ENCODE results near the gene ERO1B. TPM values are rescaled to one million over a fixed set of nuclear protein-coding genes. Genes with fewer than 3 reads are reported as not detected.

The ERO1B gene
- total RNA-seq, 6 donors from 2014 or later, result 4.1 to 14.5 (median 6.8) TPM

GRCh38 chr1:236209185-236209584 is 72.6 kb downstream of the ERO1B start:
- WGBS, 2 donors, result 60 to 65% methylated on average over 2 of the region's 2 CpGs
- H3K4me1 ChIP-seq, result no peaks in the 10 kb centered on the region
- TF ChIP-seq EP300 (IDR thresholded peaks at IDR 0.05) (no peak), POLR2A (IDR thresholded peaks at IDR 0.05) (no peak), POLR2AphosphoS5 (IDR thresholded peaks at IDR 0.05) (no peak)
- TF ChIP-seq, protein P1, sequence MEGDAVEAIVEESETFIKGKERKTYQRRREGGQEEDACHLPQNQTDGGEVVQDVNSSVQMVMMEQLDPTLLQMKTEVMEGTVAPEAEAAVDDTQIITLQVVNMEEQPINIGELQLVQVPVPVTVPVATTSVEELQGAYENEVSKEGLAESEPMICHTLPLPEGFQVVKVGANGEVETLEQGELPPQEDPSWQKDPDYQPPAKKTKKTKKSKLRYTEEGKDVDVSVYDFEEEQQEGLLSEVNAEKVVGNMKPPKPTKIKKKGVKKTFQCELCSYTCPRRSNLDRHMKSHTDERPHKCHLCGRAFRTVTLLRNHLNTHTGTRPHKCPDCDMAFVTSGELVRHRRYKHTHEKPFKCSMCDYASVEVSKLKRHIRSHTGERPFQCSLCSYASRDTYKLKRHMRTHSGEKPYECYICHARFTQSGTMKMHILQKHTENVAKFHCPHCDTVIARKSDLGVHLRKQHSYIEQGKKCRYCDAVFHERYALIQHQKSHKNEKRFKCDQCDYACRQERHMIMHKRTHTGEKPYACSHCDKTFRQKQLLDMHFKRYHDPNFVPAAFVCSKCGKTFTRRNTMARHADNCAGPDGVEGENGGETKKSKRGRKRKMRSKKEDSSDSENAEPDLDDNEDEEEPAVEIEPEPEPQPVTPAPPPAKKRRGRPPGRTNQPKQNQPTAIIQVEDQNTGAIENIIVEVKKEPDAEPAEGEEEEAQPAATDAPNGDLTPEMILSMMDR (IDR thresholded peaks at IDR 0.05), result no peak
- H3K27ac ChIP-seq, result no peak overlapping the region
- no peak for ATAC-seq (ENCODE audit: low FRiP score in 2 of 2)
- H3K36me3 ChIP-seq, result peaks cover 0 to 7% (median 1%) of the 10 kb centered on the region in 4 donors
- DNase-seq, result no peak
- H3K9me3 ChIP-seq, result no peaks in the 10 kb centered on the region
- H3K4me3 ChIP-seq, result no peak overlapping the region
- H3K27me3 ChIP-seq, result no peaks in the 10 kb centered on the region

GRCh38 chr1:236207569-236207968 is 74.2 kb downstream of the ERO1B start:
- 95 to 97% methylated on average over 4 of the region's 4 CpGs for WGBS, 2 donors
- Histone ChIP-seq H3K4me3 (no peak overlapping the region), H3K36me3 (peaks cover 0 to 7% (median 1%) of the 10 kb centered on the region in 4 donors), H3K27ac (no peak overlapping the region), H3K9me3 (no peaks in the 10 kb centered on the region), H3K27me3 (no peaks in the 10 kb centered on the region), H3K4me1 (no peaks in the 10 kb centered on the region)
- ATAC-seq (ENCODE audit: low FRiP score in 2 of 2) (no peak), DNase-seq (no peak)
- TF ChIP-seq, protein P1 (IDR thresholded peaks at IDR 0.05), result no peak
- TF ChIP-seq EP300 (IDR thresholded peaks at IDR 0.05) (no peak), POLR2A (IDR thresholded peaks at IDR 0.05) (no peak), POLR2AphosphoS5 (IDR thresholded peaks at IDR 0.05) (no peak)

DNA sequence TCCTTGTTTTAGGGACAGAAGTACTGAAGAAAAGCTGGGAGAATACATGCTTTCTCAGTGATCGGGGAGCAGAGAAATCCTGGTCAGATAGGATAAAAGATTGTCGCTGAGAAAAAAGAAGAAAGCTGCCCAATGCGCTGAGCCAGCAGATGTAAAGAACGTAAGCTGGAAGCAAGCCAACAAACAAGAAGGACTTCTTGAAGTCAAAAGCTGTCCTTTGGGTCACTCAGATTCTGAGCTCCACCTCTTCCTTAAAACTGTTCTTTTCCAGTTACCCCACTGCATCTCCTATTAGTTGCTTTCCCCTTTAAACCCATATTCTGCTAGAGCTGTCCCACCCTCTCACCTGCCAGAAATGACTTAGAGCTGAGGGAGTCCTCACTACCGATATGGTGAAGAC is 74.6 kb downstream of the ERO1B start:
- TF ChIP-seq EP300 (IDR thresholded peaks at IDR 0.05) (no peak), POLR2AphosphoS5 (IDR thresholded peaks at IDR 0.05) (no peak), POLR2A (IDR thresholded peaks at IDR 0.05) (no peak)
- TF ChIP-seq, protein P1 (IDR thresholded peaks at IDR 0.05), result no peak
- no peaks in the 10 kb centered on the region for H3K4me1 ChIP-seq
- peak in 1 of 2 donors; percentile 63 for ATAC-seq (ENCODE audit: low FRiP score in 2 of 2)
- no peaks in the 10 kb centered on the region for H3K27me3 ChIP-seq
- H3K4me3 ChIP-seq, result no peak overlapping the region
- peaks cover 0 to 7% (median 1%) of the 10 kb centered on the region in 4 donors for H3K36me3 ChIP-seq
- WGBS, 2 donors, result 67 to 75% methylated on average over 5 of the region's 5 CpGs
- peak overlapping the region in 1 of 4 donors; percentile 44 for H3K27ac ChIP-seq
- no peak for DNase-seq
- H3K9me3 ChIP-seq, result peaks cover 0 to 2% (median 0%) of the 10 kb centered on the region in 4 donors

DNA sequence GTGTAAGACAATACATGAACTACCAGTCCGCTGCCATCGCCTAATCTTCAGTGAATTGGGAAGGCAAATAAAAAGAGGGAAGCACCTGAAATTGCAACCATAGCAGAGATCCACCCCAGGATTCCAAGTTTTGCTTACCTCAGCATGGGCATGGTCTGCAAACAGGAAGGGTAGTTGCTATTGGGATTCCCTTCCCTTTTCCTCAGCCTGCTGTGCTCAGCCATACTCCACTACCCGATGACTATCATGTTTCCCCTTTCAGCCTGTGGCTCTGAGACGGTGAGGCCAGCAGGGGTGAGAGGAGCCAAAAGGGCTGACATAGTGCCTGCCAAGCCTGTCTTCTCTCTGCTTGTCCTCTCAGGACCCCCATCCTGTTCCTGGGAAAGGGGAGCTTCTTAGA is 75.2 kb downstream of the ERO1B start:
- no peaks in the 10 kb centered on the region for H3K4me1 ChIP-seq
- ATAC-seq (ENCODE audit: low FRiP score in 2 of 2) (peak in 1 of 2 donors; percentile 92), DNase-seq (peak in 1 of 2 donors; percentile 22)
- H3K36me3 ChIP-seq, result peaks cover 0 to 7% (median 1%) of the 10 kb centered on the region in 4 donors
- H3K27ac ChIP-seq, result peak overlapping the region in 2 of 4 donors; percentile 13 to 44
- H3K9me3 ChIP-seq, result peaks cover 0 to 8% (median 3%) of the 10 kb centered on the region in 4 donors
- TF ChIP-seq POLR2AphosphoS5 (IDR thresholded peaks at IDR 0.05) (no peak), POLR2A (IDR thresholded peaks at IDR 0.05) (no peak), EP300 (IDR thresholded peaks at IDR 0.05) (no peak)
- TF ChIP-seq, protein P1 (IDR thresholded peaks at IDR 0.05), result no peak
- 55 to 65% methylated on average over 4 of the region's 4 CpGs for WGBS, 2 donors
- H3K27me3 ChIP-seq, result no peaks in the 10 kb centered on the region
- no peak overlapping the region for H3K4me3 ChIP-seq

GRCh38 chr1:236204656-236205055 is 77.1 kb downstream of the ERO1B start:
- peaks cover 0 to 7% (median 1%) of the 10 kb centered on the region in 4 donors for H3K36me3 ChIP-seq
- H3K27me3 ChIP-seq, result no peaks in the 10 kb centered on the region
- H3K4me1 ChIP-seq, result no peaks in the 10 kb centered on the region
- H3K9me3 ChIP-seq, result peaks cover 9 to 27% (median 13%) of the 10 kb centered on the region in 4 donors
- WGBS, 2 donors, result 96 to 98% methylated on average over 3 of the region's 3 CpGs
- DNase-seq (no peak), ATAC-seq (ENCODE audit: low FRiP score in 2 of 2) (no peak)
- TF ChIP-seq POLR2AphosphoS5 (IDR thresholded peaks at IDR 0.05) (no peak), POLR2A (IDR thresholded peaks at IDR 0.05) (no peak), EP300 (IDR thresholded peaks at IDR 0.05) (no peak)
- TF ChIP-seq, protein P1 (IDR thresholded peaks at IDR 0.05), result no peak
- no peak overlapping the region for H3K27ac ChIP-seq
- no peak overlapping the region for H3K4me3 ChIP-seq

Measured in upper lobe of left lung (tissue), 6 donors.